WTC11 (cell line): ENCODE measurements around the gene KDM4C.

Source experiments
- JUN ChIP-seq: sonication (generic); formaldehyde crosslinking; IDR thresholded peaks from 2 replicates; pipeline ENCODE4 v1.8.0; 2023; ENCODE audit warnings: mild to moderate bottlenecking, missing genetic modification reagents
- NFYB ChIP-seq: sonication (generic); formaldehyde crosslinking; conservative IDR thresholded peaks from 2 replicates; pipeline ENCODE4 v1.8.0; 2022; ENCODE audit warnings: low read depth, missing genetic modification reagents
- NR2C2 ChIP-seq: sonication (generic); formaldehyde crosslinking; IDR thresholded peaks from 2 replicates; pipeline ENCODE4 v1.8.0; 2022; ENCODE audit warnings: mild to moderate bottlenecking, missing genetic modification reagents
- NR3C1 ChIP-seq: sonication (generic); formaldehyde crosslinking; conservative IDR thresholded peaks from 2 replicates; pipeline ENCODE4 v1.8.1; 2023; ENCODE audit warnings: low read depth, mild to moderate bottlenecking, missing genetic modification reagents
- SOX15 ChIP-seq: fragments of 250-450 bp; sonication (Bioruptor Pico); IDR thresholded peaks from 2 replicates; pipeline ENCODE4 v1.9.0; 2021; ENCODE audit warnings: mild to moderate bottlenecking
- SP1 ChIP-seq: sonication (generic); formaldehyde crosslinking; conservative IDR thresholded peaks from 2 replicates; pipeline ENCODE4 v1.8.1; 2022; ENCODE audit warnings: missing genetic modification reagents
- TEAD4 ChIP-seq: sonication (generic); formaldehyde crosslinking; IDR thresholded peaks from 2 replicates; pipeline ENCODE4 v1.8.0; 2022; ENCODE audit warnings: mild to moderate bottlenecking, missing genetic modification reagents
- ZNF138 ChIP-seq: sonication (generic); formaldehyde crosslinking; conservative IDR thresholded peaks from 2 replicates; pipeline ENCODE4 v1.8.1; 2022; ENCODE audit warnings: mild to moderate bottlenecking, moderate library complexity, missing genetic modification reagents
- TF ChIP-seq, protein P1 (sequence below): sonication (generic); formaldehyde crosslinking; IDR thresholded peaks from 2 replicates; pipeline ENCODE4 v1.8.0; 2023; ENCODE audit warnings: missing genetic modification reagents, mild to moderate bottlenecking, borderline replicate concordance
- TF ChIP-seq, protein P2 (sequence below): fragments of 200-600 bp; IDR thresholded peaks from 2 replicates; pipeline ENCODE4 v1.8.0; 2022; ENCODE audit warnings: antibody characterized with exemption
- TF ChIP-seq, protein P3 (sequence below): sonication (generic); formaldehyde crosslinking; IDR thresholded peaks from 2 replicates; pipeline ENCODE4 v1.8.0; 2022; ENCODE audit warnings: mild to moderate bottlenecking, missing genetic modification reagents
- TF ChIP-seq, protein P4 (sequence below): sonication (generic); formaldehyde crosslinking; IDR thresholded peaks from 2 replicates; pipeline ENCODE4 v1.8.0; 2022; ENCODE audit warnings: mild to moderate bottlenecking, missing genetic modification reagents
- TF ChIP-seq, protein P5 (sequence below): sonication (generic); formaldehyde crosslinking; IDR thresholded peaks from 2 replicates; pipeline ENCODE4 v1.8.1; 2022; ENCODE audit warnings: missing genetic modification reagents, borderline replicate concordance

DNA sequence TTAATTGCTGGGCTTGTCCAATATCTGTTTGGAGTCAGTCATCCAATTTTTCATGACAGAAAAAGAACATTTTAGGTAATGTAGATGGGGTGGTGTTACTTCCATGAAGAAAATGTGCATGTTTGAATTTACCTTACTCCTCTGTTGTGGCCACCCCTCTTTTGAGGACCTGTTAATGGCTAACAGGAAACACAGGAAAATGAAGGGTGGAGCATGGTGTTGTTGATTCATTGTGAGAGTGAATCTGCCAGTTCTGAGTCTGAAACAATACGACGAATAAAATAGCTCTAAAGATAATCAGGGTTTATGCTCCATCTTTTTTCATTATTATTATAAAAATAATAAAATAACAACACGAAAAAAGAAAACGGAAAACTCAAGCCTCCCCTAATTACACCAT, 335.3 kb downstream of the KDM4C start:
- TF ChIP-seq, protein P1, sequence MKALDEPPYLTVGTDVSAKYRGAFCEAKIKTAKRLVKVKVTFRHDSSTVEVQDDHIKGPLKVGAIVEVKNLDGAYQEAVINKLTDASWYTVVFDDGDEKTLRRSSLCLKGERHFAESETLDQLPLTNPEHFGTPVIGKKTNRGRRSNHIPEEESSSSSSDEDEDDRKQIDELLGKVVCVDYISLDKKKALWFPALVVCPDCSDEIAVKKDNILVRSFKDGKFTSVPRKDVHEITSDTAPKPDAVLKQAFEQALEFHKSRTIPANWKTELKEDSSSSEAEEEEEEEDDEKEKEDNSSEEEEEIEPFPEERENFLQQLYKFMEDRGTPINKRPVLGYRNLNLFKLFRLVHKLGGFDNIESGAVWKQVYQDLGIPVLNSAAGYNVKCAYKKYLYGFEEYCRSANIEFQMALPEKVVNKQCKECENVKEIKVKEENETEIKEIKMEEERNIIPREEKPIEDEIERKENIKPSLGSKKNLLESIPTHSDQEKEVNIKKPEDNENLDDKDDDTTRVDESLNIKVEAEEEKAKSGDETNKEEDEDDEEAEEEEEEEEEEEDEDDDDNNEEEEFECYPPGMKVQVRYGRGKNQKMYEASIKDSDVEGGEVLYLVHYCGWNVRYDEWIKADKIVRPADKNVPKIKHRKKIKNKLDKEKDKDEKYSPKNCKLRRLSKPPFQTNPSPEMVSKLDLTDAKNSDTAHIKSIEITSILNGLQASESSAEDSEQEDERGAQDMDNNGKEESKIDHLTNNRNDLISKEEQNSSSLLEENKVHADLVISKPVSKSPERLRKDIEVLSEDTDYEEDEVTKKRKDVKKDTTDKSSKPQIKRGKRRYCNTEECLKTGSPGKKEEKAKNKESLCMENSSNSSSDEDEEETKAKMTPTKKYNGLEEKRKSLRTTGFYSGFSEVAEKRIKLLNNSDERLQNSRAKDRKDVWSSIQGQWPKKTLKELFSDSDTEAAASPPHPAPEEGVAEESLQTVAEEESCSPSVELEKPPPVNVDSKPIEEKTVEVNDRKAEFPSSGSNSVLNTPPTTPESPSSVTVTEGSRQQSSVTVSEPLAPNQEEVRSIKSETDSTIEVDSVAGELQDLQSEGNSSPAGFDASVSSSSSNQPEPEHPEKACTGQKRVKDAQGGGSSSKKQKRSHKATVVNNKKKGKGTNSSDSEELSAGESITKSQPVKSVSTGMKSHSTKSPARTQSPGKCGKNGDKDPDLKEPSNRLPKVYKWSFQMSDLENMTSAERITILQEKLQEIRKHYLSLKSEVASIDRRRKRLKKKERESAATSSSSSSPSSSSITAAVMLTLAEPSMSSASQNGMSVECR, result no peak
- TF ChIP-seq, protein P2, sequence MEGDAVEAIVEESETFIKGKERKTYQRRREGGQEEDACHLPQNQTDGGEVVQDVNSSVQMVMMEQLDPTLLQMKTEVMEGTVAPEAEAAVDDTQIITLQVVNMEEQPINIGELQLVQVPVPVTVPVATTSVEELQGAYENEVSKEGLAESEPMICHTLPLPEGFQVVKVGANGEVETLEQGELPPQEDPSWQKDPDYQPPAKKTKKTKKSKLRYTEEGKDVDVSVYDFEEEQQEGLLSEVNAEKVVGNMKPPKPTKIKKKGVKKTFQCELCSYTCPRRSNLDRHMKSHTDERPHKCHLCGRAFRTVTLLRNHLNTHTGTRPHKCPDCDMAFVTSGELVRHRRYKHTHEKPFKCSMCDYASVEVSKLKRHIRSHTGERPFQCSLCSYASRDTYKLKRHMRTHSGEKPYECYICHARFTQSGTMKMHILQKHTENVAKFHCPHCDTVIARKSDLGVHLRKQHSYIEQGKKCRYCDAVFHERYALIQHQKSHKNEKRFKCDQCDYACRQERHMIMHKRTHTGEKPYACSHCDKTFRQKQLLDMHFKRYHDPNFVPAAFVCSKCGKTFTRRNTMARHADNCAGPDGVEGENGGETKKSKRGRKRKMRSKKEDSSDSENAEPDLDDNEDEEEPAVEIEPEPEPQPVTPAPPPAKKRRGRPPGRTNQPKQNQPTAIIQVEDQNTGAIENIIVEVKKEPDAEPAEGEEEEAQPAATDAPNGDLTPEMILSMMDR, result no peak
- TF ChIP-seq JUN (CRISPR knock-in tag) (no peak), TEAD4 (CRISPR knock-in tag) (no peak), SP1 (no peak), NFYB (CRISPR knock-in tag) (no peak), SOX15 (CRISPR knock-in tag) (no peak), NR2C2 (CRISPR knock-in tag) (no peak), ZNF138 (no peak), NR3C1 (CRISPR knock-in tag) (no peak)
- TF ChIP-seq, protein P3, sequence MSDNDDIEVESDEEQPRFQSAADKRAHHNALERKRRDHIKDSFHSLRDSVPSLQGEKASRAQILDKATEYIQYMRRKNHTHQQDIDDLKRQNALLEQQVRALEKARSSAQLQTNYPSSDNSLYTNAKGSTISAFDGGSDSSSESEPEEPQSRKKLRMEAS (CRISPR knock-in tag), result no peak
- TF ChIP-seq, protein P4, sequence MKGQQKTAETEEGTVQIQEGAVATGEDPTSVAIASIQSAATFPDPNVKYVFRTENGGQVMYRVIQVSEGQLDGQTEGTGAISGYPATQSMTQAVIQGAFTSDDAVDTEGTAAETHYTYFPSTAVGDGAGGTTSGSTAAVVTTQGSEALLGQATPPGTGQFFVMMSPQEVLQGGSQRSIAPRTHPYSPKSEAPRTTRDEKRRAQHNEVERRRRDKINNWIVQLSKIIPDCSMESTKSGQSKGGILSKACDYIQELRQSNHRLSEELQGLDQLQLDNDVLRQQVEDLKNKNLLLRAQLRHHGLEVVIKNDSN, result no peak
- TF ChIP-seq, protein P5, sequence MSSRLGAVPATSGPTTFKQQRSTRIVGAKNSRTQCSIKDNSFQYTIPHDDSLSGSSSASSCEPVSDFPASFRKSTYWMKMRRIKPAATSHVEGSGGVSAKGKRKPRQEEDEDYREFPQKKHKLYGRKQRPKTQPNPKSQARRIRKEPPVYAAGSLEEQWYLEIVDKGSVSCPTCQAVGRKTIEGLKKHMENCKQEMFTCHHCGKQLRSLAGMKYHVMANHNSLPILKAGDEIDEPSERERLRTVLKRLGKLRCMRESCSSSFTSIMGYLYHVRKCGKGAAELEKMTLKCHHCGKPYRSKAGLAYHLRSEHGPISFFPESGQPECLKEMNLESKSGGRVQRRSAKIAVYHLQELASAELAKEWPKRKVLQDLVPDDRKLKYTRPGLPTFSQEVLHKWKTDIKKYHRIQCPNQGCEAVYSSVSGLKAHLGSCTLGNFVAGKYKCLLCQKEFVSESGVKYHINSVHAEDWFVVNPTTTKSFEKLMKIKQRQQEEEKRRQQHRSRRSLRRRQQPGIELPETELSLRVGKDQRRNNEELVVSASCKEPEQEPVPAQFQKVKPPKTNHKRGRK (CRISPR knock-in tag), result no peak
